Measurements from ENCODE around the gene SYN1.

Gene SYN1

DNA sequence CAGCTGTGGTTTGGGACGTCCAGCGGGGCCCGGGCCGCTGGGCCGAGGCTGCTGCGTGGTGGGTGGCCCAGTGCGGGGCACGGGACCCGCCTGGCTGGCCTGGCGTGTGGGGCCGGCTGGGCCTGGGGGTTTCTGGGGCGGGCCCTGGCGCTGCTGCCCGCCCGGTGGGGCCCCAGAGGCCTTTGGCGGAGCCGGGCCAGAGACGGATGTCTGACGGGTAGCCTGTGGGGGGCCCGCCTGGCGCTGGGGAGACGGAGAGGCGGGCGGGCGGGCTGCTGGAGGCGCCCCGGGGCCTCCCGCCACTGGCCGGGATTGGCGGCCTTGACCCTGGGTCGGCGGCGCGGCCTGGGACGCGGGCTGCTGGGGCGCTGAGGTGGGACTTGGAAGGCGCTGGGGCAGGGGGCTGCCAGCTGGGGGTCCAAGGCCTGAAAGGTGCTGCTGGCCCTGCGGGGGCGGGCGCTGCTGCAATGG is 45.5 kb downstream of the SYN1 start:
- Histone ChIP-seq H3K9ac (no peak overlapping the region), H3K4me3 (ENCODE audit: low read depth, low read length) (no peak overlapping the region), H3K27me3 (ENCODE audit: control insufficient read depth, insufficient read depth, low read length) (no peaks in the 10 kb centered on the region), H2AFZ (no peak overlapping the region), H3K4me2 (ENCODE audit: low read length) (no peak overlapping the region), H3K9me3 (ENCODE audit: control insufficient read depth, low read length) (no peaks in the 10 kb centered on the region), H3K36me3 (ENCODE audit: control insufficient read depth, insufficient read depth, low read length) (no peaks in the 10 kb centered on the region), H3K4me1 (no peaks in the 10 kb centered on the region), H3K79me2 (no peaks in the 10 kb centered on the region), H3K27ac (no peak overlapping the region)
- TF ChIP-seq, protein P1, sequence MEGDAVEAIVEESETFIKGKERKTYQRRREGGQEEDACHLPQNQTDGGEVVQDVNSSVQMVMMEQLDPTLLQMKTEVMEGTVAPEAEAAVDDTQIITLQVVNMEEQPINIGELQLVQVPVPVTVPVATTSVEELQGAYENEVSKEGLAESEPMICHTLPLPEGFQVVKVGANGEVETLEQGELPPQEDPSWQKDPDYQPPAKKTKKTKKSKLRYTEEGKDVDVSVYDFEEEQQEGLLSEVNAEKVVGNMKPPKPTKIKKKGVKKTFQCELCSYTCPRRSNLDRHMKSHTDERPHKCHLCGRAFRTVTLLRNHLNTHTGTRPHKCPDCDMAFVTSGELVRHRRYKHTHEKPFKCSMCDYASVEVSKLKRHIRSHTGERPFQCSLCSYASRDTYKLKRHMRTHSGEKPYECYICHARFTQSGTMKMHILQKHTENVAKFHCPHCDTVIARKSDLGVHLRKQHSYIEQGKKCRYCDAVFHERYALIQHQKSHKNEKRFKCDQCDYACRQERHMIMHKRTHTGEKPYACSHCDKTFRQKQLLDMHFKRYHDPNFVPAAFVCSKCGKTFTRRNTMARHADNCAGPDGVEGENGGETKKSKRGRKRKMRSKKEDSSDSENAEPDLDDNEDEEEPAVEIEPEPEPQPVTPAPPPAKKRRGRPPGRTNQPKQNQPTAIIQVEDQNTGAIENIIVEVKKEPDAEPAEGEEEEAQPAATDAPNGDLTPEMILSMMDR (IDR thresholded peaks at IDR 0.05): no peak

DNA sequence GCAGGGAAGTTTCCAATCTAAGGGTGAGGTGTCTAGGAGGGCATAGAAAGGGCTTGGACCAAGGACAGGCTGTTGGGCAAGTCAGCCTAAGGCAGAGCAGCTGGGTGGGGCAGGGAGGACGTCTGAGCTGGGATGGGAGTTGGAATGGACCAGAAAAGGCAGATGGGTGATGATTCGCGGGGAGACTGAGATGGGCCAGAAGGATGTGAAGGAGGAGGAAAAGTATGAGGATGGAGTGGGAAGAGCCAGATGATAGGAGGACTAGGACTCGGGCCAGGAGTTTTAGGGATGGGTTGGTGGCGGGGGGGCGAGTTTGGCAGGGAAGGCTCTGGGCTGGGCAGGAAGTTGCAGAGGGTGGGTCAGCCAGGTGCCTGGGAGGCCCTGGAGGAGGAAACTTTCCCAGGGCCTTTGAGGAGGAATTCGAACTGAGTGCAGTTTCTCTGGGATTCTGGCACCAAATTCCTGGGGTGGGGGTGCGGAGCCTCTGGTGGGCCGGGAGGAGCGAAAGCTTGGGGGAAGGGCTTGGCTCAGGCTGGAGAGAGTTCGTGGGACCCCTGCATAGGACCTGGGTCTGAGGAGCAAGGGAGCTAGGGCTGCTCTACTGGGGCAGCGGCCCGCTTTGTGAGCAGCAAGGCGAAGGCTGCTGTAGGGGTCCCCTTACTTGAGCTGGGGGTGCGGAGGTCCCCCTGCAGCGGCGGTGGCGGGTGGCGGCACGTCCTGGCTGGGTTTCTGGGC is 46.1 kb downstream of the SYN1 start:
- no peak overlapping the region for H3K4me2 ChIP-seq (ENCODE audit: low read length)
- no peak overlapping the region for H3K9ac ChIP-seq
- H3K79me2 ChIP-seq: no peaks in the 10 kb centered on the region
- TF ChIP-seq, protein P1 (IDR thresholded peaks at IDR 0.05): no peak
- no peak overlapping the region for H3K27ac ChIP-seq
- no peaks in the 10 kb centered on the region for H3K4me1 ChIP-seq
- H3K9me3 ChIP-seq (ENCODE audit: control insufficient read depth, low read length): no peaks in the 10 kb centered on the region
- no peaks in the 10 kb centered on the region for H3K27me3 ChIP-seq (ENCODE audit: control insufficient read depth, insufficient read depth, low read length)
- H3K36me3 ChIP-seq (ENCODE audit: control insufficient read depth, insufficient read depth, low read length): no peaks in the 10 kb centered on the region
- H3K4me3 ChIP-seq (ENCODE audit: low read depth, low read length): no peak overlapping the region
- no peak overlapping the region for H2AFZ ChIP-seq

DNA sequence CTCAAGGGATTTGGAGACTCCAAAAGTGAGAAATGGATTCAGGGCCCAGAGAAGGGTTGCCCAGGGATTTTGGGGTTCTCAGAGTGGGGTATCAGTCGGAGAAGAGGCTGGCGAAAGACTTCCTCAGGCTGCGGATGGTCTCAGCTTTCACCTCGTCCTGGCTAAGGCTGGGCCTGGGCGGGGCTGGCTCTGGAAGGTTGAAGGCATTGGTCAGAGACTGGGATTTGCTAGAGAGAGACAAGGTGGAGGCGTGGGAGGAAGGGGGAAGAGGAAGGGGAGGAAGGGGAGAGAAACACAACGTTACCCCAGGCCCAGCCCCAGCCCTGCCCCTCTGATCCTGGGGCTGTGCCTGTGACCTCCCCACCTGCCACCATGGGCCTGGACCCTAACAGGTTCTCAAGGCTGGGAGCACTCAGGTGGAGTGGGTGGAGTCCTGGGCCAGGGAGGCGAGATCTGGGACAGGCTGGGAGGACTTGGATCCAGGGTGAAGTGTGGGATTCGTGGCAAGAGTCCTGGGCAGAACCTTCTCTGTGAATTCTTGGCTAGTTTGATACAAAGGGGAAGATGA is 46.8 kb downstream of the SYN1 start:
- Histone ChIP-seq H3K27me3 (ENCODE audit: control insufficient read depth, insufficient read depth, low read length) (no peaks in the 10 kb centered on the region), H3K27ac (no peak overlapping the region), H3K4me1 (no peaks in the 10 kb centered on the region), H3K36me3 (ENCODE audit: control insufficient read depth, insufficient read depth, low read length) (no peaks in the 10 kb centered on the region), H3K4me3 (ENCODE audit: low read depth, low read length) (no peak overlapping the region), H3K4me2 (ENCODE audit: low read length) (no peak overlapping the region), H2AFZ (no peak overlapping the region), H3K79me2 (no peaks in the 10 kb centered on the region), H3K9me3 (ENCODE audit: control insufficient read depth, low read length) (no peaks in the 10 kb centered on the region), H3K9ac (no peak overlapping the region)
- TF ChIP-seq, protein P1 (IDR thresholded peaks at IDR 0.05): no peak

DNA sequence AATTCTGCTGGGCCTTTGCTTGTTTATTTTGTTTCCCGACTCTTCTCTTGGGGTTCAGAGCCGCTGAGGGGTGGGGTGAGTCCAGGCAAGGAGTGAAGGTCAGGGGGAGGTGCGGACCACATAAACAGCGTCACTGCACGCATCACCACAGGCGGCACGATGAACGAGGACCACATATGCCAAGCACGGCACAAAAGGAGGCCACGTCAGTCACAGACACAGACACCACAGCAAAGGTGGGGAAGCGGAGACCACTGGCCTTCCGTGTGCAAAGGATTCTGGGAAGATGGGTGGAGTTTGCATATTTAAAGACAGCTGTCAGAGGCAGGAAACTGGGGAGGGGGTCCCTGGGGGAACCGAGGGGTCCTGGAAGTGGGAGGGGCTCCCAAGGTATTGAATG is 47.8 kb downstream of the SYN1 start:
- Histone ChIP-seq H3K4me1 (no peaks in the 10 kb centered on the region), H3K4me3 (ENCODE audit: low read depth, low read length) (no peak overlapping the region), H3K9me3 (ENCODE audit: control insufficient read depth, low read length) (no peaks in the 10 kb centered on the region), H3K36me3 (ENCODE audit: control insufficient read depth, insufficient read depth, low read length) (no peaks in the 10 kb centered on the region), H3K9ac (no peak overlapping the region), H3K4me2 (ENCODE audit: low read length) (no peak overlapping the region), H3K27me3 (ENCODE audit: control insufficient read depth, insufficient read depth, low read length) (no peaks in the 10 kb centered on the region), H2AFZ (no peak overlapping the region), H3K79me2 (no peaks in the 10 kb centered on the region), H3K27ac (no peak overlapping the region)
- TF ChIP-seq, protein P1 (IDR thresholded peaks at IDR 0.05): no peak

DNA sequence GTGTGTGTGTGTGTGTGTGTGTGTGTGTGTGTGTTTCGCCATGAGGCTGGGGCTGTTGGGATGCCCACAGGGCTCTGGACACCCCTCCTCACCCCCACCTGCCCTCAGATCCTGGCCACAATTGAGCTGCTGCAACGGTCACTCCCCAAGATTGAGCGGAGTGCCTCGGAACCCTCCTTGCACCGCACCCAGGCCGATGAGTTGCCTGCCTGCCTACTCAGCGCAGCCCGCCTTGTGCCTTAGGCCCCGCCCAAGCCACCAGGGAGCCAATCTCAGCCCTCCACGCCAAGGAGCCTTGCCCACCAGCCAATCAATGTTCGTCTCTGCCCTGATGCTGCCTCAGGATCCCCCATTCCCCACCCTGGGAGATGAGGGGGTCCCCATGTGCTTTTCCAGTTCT is 48.4 kb downstream of the SYN1 start:
- Histone ChIP-seq H3K79me2 (no peaks in the 10 kb centered on the region), H3K4me2 (ENCODE audit: low read length) (no peak overlapping the region), H3K9me3 (ENCODE audit: control insufficient read depth, low read length) (no peaks in the 10 kb centered on the region), H3K9ac (no peak overlapping the region), H3K4me1 (no peaks in the 10 kb centered on the region), H3K36me3 (ENCODE audit: control insufficient read depth, insufficient read depth, low read length) (no peaks in the 10 kb centered on the region), H3K27me3 (ENCODE audit: control insufficient read depth, insufficient read depth, low read length) (no peaks in the 10 kb centered on the region), H3K4me3 (ENCODE audit: low read depth, low read length) (no peak overlapping the region), H3K27ac (no peak overlapping the region), H2AFZ (no peak overlapping the region)
- TF ChIP-seq, protein P1 (IDR thresholded peaks at IDR 0.05): no peak

Measured in parathyroid adenoma (tissue), 2 donors.